ENCODE measurements around the gene CDK14.

DNA sequence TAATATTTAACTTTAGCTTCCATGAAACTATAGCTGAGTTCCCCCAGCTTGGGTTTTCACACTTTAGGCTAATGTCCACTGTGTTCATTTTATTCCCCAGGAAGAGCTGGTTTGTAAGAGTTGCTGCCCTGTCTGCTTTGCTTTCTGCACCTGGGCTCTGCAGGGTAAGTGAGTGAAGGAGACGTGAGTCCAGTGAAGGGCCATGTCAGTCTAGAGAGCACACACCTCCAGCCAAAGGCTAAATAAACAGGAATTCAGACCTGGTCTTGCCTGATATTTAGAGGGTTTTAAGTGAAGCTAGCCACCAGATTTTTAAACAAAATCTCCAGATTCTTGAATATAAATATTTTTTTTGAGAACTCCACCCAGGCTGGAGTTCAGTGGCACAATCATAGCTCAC lies 643.7 kb downstream of the CDK14 start:
- TF ChIP-seq, protein P1, sequence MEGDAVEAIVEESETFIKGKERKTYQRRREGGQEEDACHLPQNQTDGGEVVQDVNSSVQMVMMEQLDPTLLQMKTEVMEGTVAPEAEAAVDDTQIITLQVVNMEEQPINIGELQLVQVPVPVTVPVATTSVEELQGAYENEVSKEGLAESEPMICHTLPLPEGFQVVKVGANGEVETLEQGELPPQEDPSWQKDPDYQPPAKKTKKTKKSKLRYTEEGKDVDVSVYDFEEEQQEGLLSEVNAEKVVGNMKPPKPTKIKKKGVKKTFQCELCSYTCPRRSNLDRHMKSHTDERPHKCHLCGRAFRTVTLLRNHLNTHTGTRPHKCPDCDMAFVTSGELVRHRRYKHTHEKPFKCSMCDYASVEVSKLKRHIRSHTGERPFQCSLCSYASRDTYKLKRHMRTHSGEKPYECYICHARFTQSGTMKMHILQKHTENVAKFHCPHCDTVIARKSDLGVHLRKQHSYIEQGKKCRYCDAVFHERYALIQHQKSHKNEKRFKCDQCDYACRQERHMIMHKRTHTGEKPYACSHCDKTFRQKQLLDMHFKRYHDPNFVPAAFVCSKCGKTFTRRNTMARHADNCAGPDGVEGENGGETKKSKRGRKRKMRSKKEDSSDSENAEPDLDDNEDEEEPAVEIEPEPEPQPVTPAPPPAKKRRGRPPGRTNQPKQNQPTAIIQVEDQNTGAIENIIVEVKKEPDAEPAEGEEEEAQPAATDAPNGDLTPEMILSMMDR (IDR thresholded peaks at IDR 0.05; ENCODE audit: low read depth, low read length) = no peak
- no peak for TF ChIP-seq EZH2phosphoT487 (IDR thresholded peaks at IDR 0.05; ENCODE audit: low read depth)

Measured in OCI-LY3 (cell line).